ENCODE data around the gene SPINT3.

DNA sequence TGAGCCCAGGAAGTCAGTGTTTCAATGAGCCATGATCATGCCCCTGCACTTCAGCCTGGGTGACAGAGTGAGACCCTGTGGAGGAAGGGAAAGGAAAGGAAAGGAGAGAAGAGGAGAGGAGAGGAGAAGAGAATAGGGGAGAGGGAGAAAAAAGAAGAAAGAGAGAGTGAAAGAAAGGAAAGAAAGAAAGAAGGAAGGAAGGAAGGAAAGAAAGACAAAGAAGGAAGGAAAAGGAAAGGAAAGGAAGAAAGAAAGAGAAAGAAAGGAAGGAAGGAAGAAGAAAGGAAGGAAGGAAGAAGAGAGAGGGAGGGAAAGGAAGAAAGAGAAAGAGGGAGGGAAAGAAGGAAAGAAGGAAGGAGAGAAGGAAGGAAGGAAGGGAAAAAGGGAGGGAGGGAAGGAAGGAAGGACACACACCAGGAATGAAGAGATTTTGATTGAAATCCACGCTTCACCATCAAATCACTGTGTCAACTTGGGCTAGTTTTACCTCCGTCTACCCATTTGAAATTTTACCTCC is 49.4 kb upstream of the SPINT3 start:
- TF ChIP-seq, protein P1, sequence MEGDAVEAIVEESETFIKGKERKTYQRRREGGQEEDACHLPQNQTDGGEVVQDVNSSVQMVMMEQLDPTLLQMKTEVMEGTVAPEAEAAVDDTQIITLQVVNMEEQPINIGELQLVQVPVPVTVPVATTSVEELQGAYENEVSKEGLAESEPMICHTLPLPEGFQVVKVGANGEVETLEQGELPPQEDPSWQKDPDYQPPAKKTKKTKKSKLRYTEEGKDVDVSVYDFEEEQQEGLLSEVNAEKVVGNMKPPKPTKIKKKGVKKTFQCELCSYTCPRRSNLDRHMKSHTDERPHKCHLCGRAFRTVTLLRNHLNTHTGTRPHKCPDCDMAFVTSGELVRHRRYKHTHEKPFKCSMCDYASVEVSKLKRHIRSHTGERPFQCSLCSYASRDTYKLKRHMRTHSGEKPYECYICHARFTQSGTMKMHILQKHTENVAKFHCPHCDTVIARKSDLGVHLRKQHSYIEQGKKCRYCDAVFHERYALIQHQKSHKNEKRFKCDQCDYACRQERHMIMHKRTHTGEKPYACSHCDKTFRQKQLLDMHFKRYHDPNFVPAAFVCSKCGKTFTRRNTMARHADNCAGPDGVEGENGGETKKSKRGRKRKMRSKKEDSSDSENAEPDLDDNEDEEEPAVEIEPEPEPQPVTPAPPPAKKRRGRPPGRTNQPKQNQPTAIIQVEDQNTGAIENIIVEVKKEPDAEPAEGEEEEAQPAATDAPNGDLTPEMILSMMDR (IDR thresholded peaks at IDR 0.05; ENCODE audit: borderline replicate concordance, extremely low read depth, low read length, poor library complexity, severe bottlenecking) = no peak
- no peak for TF ChIP-seq EZH2 (IDR thresholded peaks at IDR 0.05; ENCODE audit: borderline replicate concordance, low read depth, low read length, severe bottlenecking)

Data from DND-41 (cell line).